CD4-positive, alpha-beta memory T cell (primary cell): ENCODE measurements around the gene CARD11. TPM values are rescaled to one million over a fixed set of nuclear protein-coding genes. Genes with fewer than 3 reads are reported as not detected.

Source experiments
- CTCF ChIA-PET: fragments of 350-600 bp; sonication (Branson Sonifier 250); formaldehyde crosslinking; loops from one replicate; lab custom pipeline; 2021; ENCODE audit warnings: inconsistent platforms; ENCODE audit not compliant: partially characterized antibody; lab: Charles Lee
- POLR2A ChIA-PET: fragments of 350-600 bp; sonication (Branson Sonifier 250); formaldehyde crosslinking; loops from one replicate; lab custom pipeline; 2021; ENCODE audit not compliant: partially characterized antibody; lab: Charles Lee
- DNase-seq, 5 donors: peaks; one replicate each; pipeline versions ENCODE4 v3.0.0 to v3.0.0-alpha.2; 2020 to 2022; ENCODE audit warnings: mixed read lengths in 1 of 5
- H3K27ac ChIP-seq: one replicate; pipeline ENCODE4 v1.7.0; 2013; ENCODE audit warnings: low read depth, low read length
- H3K27me3 ChIP-seq: 2 replicates; pipeline ENCODE4 v1.7.0; 2013; ENCODE audit warnings: mild to moderate bottlenecking, low read length, moderate library complexity; ENCODE audit not compliant: insufficient read depth
- H3K36me3 ChIP-seq: 2 replicates; pipeline ENCODE4 v1.7.0; 2013; ENCODE audit warnings: mild to moderate bottlenecking, low read length, moderate library complexity; ENCODE audit not compliant: insufficient read depth
- H3K4me1 ChIP-seq: 2 replicates; pipeline ENCODE4 v1.7.0; 2013; ENCODE audit warnings: mild to moderate bottlenecking, low read length, moderate library complexity; ENCODE audit not compliant: insufficient read depth
- H3K4me3 ChIP-seq, 2 donors: one replicate each; pipeline ENCODE4 v1.7.0; 2013; ENCODE audit warnings: low read length in 2 of 2, mild to moderate bottlenecking in 1 of 2
- H3K9me3 ChIP-seq, 2 donors: one replicate each; pipeline ENCODE4 v1.7.0; 2013; ENCODE audit warnings: low read length in 2 of 2, control low read depth in 1 of 2; ENCODE audit not compliant: control insufficient read depth in 1 of 2
- H3K27ac Mint-ChIP-seq, 7 donors: one replicate each; pipeline ENCODE4 v1.8.0; 2020 to 2021; ENCODE audit warnings: mixed read lengths in 7 of 7, mild to moderate bottlenecking in 6 of 7, inconsistent platforms in 3 of 7, moderate library complexity in 3 of 7
- H3K27me3 Mint-ChIP-seq, 2 donors: one replicate each; pipeline ENCODE4 v1.8.0; 2020 to 2021; ENCODE audit warnings: mixed read lengths in 2 of 2
- H3K36me3 Mint-ChIP-seq, 2 donors: one replicate each; pipeline ENCODE4 v1.8.0; 2020 to 2021; ENCODE audit warnings: mixed read lengths in 2 of 2, inconsistent platforms in 1 of 2, mild to moderate bottlenecking in 1 of 2
- H3K4me1 Mint-ChIP-seq, 4 donors: one replicate each; pipeline ENCODE4 v1.8.0; 2020 to 2021; ENCODE audit warnings: mixed read lengths in 4 of 4, mild to moderate bottlenecking in 1 of 4
- H3K4me3 Mint-ChIP-seq, 8 donors: one replicate each; pipeline ENCODE4 v1.8.0; 2020 to 2021; ENCODE audit warnings: mixed read lengths in 8 of 8, mild to moderate bottlenecking in 7 of 8, moderate library complexity in 6 of 8, inconsistent platforms in 3 of 8
- H3K9me3 Mint-ChIP-seq, 8 donors: one replicate each; pipeline ENCODE4 v1.8.0; 2020 to 2021; ENCODE audit warnings: mixed read lengths in 8 of 8, mild to moderate bottlenecking in 5 of 8, inconsistent platforms in 3 of 8, moderate library complexity in 1 of 8
- intact Hi-C: fragments of 100-400 bp; cut with micrococcal nuclease; formaldehyde crosslinking; loops from one replicate; pipeline ENCODE4 v1.15.1; 2023
- polyA plus RNA-seq, 2 donors: library from polyadenylated mRNA; unstranded; fragments of 300-500 nt; fragmentation: Illumina TruSeq; gene quantifications; one replicate each; pipeline ENCODE4 v1.2.3, GENCODE V29; 2021
- total RNA-seq, 2 experiments: library from RNA; stranded (reverse); gene quantifications; one replicate each; pipeline ENCODE4 v1.2.3, GENCODE V29; 2021

Gene CARD11
- total and polyA plus RNA-seq, 4 experiments from 2014 or later, result 4.9 to 136 (median 85.3) TPM

GRCh38 chr7:3007696-3008095, 36.0 kb downstream of the CARD11 start:
- POLR2A ChIA-PET, result no interaction called here
- peak overlapping the region in 5 of 7 donors; percentile 35 to 78 (median 49) for H3K27ac Mint-ChIP-seq

GRCh38 chr7:3005257-3005656, 38.4 kb downstream of the CARD11 start:
- H3K27me3 Mint-ChIP-seq, result no peaks in the 10 kb centered on the region
- intact Hi-C loops, result no loop called here
- no peak for DNase-seq
- H3K27ac Mint-ChIP-seq, result no peak overlapping the region
- H3K9me3 ChIP-seq, result no peaks in the 10 kb centered on the region
- peaks cover 42 to 75% (median 60%) of the 10 kb centered on the region in 4 donors for H3K4me1 Mint-ChIP-seq
- H3K4me3 ChIP-seq, result no peak overlapping the region
- H3K4me3 Mint-ChIP-seq, result no peak overlapping the region
- CTCF ChIA-PET, result interaction anchor here (2.2 kb wide), 1 partner anchor 8 kb away, joined by 8 read pairs; no protein-coding TSS in a partner anchor
- peaks cover 27% of the 10 kb centered on the region for H3K4me1 ChIP-seq
- H3K27me3 ChIP-seq, result no peaks in the 10 kb centered on the region
- H3K27ac ChIP-seq, result no peak overlapping the region
- peaks cover 40 to 60% of the 10 kb centered on the region in 2 donors for H3K36me3 Mint-ChIP-seq
- H3K36me3 ChIP-seq, result peaks cover 21% of the 10 kb centered on the region
- POLR2A ChIA-PET, result no interaction called here
- H3K9me3 Mint-ChIP-seq, result peaks cover 0 to 2% (median 0%) of the 10 kb centered on the region in 8 donors

More at GRCh38 chr7:3007696-3008095, 36.0 kb downstream of the CARD11 start:
- H3K4me1 ChIP-seq, result peaks cover 51% of the 10 kb centered on the region
- peaks cover 14% of the 10 kb centered on the region for H3K36me3 ChIP-seq
- CTCF ChIA-PET, result interaction anchor here (1.1 kb wide), 1 partner anchor 143 kb away, joined by 3 read pairs; no protein-coding TSS in a partner anchor
- DNase-seq, result no peak
- peak overlapping the region in 1 of 8 donors; percentile 40 for H3K4me3 Mint-ChIP-seq
- no peak overlapping the region for H3K4me3 ChIP-seq
- peaks cover 55 to 84% (median 69%) of the 10 kb centered on the region in 4 donors for H3K4me1 Mint-ChIP-seq
- H3K27ac ChIP-seq, result no peak overlapping the region
- intact Hi-C loops, result no loop called here
- H3K36me3 Mint-ChIP-seq, result peaks cover 34 to 52% of the 10 kb centered on the region in 2 donors
- H3K27me3 Mint-ChIP-seq, result no peaks in the 10 kb centered on the region
- no peaks in the 10 kb centered on the region for H3K27me3 ChIP-seq
- peaks cover 0 to 2% (median 0%) of the 10 kb centered on the region in 8 donors for H3K9me3 Mint-ChIP-seq
- H3K9me3 ChIP-seq, result no peaks in the 10 kb centered on the region

- Mint-ChIP-seq H3K36me3 (peaks cover 42 to 66% of the 10 kb centered on the region in 2 donors), H3K4me1 (peaks cover 39 to 74% (median 53%) of the 10 kb centered on the region in 4 donors), H3K27ac (peak overlapping the region in 1 of 7 donors; percentile 57), H3K9me3 (no peaks in the 10 kb centered on the region), H3K4me3 (no peak overlapping the region), H3K27me3 (no peaks in the 10 kb centered on the region)
- CTCF ChIA-PET, result no interaction called here
- Histone ChIP-seq H3K27ac (no peak overlapping the region), H3K27me3 (no peaks in the 10 kb centered on the region), H3K4me1 (peaks cover 22% of the 10 kb centered on the region), H3K36me3 (peaks cover 21% of the 10 kb centered on the region), H3K9me3 (no peaks in the 10 kb centered on the region), H3K4me3 (no peak overlapping the region)
- intact Hi-C loops, result no loop called here
- DNase-seq, result no peak
- POLR2A ChIA-PET, result interaction anchor here (1.1 to 1.4 kb wide), 2 partner anchors 49 to 89 kb away, joined by 3 to 4 read pairs; no protein-coding TSS in a partner anchor
Observed at GRCh38 chr7:3003936-3004335, 39.7 kb downstream of the CARD11 start.

- ChIA-PET POLR2A (interaction anchor here (0.6 to 0.9 kb wide), 2 partner anchors 18 to 25 kb away, joined by 3 to 4 read pairs; no protein-coding TSS in a partner anchor), CTCF (no interaction called here)
- intact Hi-C loops, result no loop called here
- H3K4me1 ChIP-seq, result peaks cover 13% of the 10 kb centered on the region
- Mint-ChIP-seq H3K4me3 (no peak overlapping the region), H3K36me3 (peaks cover 35 to 62% of the 10 kb centered on the region in 2 donors), H3K4me1 (peaks cover 27 to 62% (median 41%) of the 10 kb centered on the region in 4 donors), H3K27me3 (no peaks in the 10 kb centered on the region), H3K9me3 (no peaks in the 10 kb centered on the region), H3K27ac (peak overlapping the region in 1 of 7 donors; percentile 7)
- no peaks in the 10 kb centered on the region for H3K9me3 ChIP-seq
- H3K27ac ChIP-seq, result no peak overlapping the region
- H3K36me3 ChIP-seq, result peaks cover 21% of the 10 kb centered on the region
- no peak overlapping the region for H3K4me3 ChIP-seq
- no peaks in the 10 kb centered on the region for H3K27me3 ChIP-seq
- DNase-seq, result no peak
Observed at GRCh38 chr7:3002631-3003030, 41.0 kb downstream of the CARD11 start.

- Histone ChIP-seq H3K9me3 (no peaks in the 10 kb centered on the region), H3K27ac (no peak overlapping the region), H3K4me1 (peaks cover 5% of the 10 kb centered on the region), H3K36me3 (peaks cover 22% of the 10 kb centered on the region), H3K27me3 (no peaks in the 10 kb centered on the region), H3K4me3 (no peak overlapping the region)
- Mint-ChIP-seq H3K4me3 (no peak overlapping the region), H3K27ac (no peak overlapping the region), H3K9me3 (peaks cover 0 to 7% (median under 1%) of the 10 kb centered on the region in 8 donors), H3K36me3 (peaks cover 42 to 56% of the 10 kb centered on the region in 2 donors), H3K4me1 (peaks cover 22 to 53% (median 32%) of the 10 kb centered on the region in 4 donors), H3K27me3 (no peaks in the 10 kb centered on the region)
- ChIA-PET POLR2A (interaction anchor here (1.3 kb wide), 1 partner anchor 10 kb away, joined by 3 read pairs; no protein-coding TSS in a partner anchor), CTCF (interaction anchor here (1.2 kb wide), 1 partner anchor 154 kb away, joined by 4 read pairs; no protein-coding TSS in a partner anchor)
- DNase-seq, result no peak
- intact Hi-C loops, result no loop called here
Observed at GRCh38 chr7:3000566-3000965, 43.1 kb downstream of the CARD11 start.

- H3K9me3 Mint-ChIP-seq, result peaks cover 0 to 15% (median 5%) of the 10 kb centered on the region in 8 donors
- H3K27me3 Mint-ChIP-seq, result no peaks in the 10 kb centered on the region
- H3K4me3 Mint-ChIP-seq, result no peak overlapping the region
- no peak for DNase-seq
- H3K27me3 ChIP-seq, result no peaks in the 10 kb centered on the region
- ChIA-PET POLR2A (no interaction called here), CTCF (interaction anchor here (0.7 to 1.1 kb wide), 5 partner anchors 9 to 156 kb away, joined by 3 read pairs; no protein-coding TSS in a partner anchor)
- peaks cover 57 to 67% of the 10 kb centered on the region in 2 donors for H3K36me3 Mint-ChIP-seq
- peak overlapping the region in 5 of 7 donors; percentile 29 to 75 (median 50) for H3K27ac Mint-ChIP-seq
- peaks cover 5% of the 10 kb centered on the region for H3K4me1 ChIP-seq
- peaks cover 22 to 66% (median 40%) of the 10 kb centered on the region in 4 donors for H3K4me1 Mint-ChIP-seq
- peaks cover 27% of the 10 kb centered on the region for H3K36me3 ChIP-seq
- intact Hi-C loops, result no loop called here
- H3K9me3 ChIP-seq, result no peaks in the 10 kb centered on the region
- no peak overlapping the region for H3K27ac ChIP-seq
- no peak overlapping the region for H3K4me3 ChIP-seq
Observed at GRCh38 chr7:2999078-2999500, 44.6 kb downstream of the CARD11 start.

GRCh38 chr7:2997014-2997413, 46.7 kb downstream of the CARD11 start:
- Histone ChIP-seq H3K27ac (no peak overlapping the region), H3K4me1 (peaks cover 5% of the 10 kb centered on the region), H3K9me3 (no peaks in the 10 kb centered on the region), H3K27me3 (no peaks in the 10 kb centered on the region), H3K4me3 (no peak overlapping the region), H3K36me3 (peaks cover 24% of the 10 kb centered on the region)
- CTCF ChIA-PET, result interaction anchor here (1.0 to 2.0 kb wide), 2 partner anchors 9 to 68 kb away, joined by 3 to 8 read pairs; no protein-coding TSS in a partner anchor
- H3K27me3 Mint-ChIP-seq, result no peaks in the 10 kb centered on the region
- H3K9me3 Mint-ChIP-seq, result peaks cover 0 to 16% (median 5%) of the 10 kb centered on the region in 8 donors
- peak overlapping the region in 2 of 7 donors; percentile 29 to 52 for H3K27ac Mint-ChIP-seq
- no peak for DNase-seq
- H3K4me1 Mint-ChIP-seq, result peaks cover 18 to 61% (median 29%) of the 10 kb centered on the region in 4 donors
- intact Hi-C loops, result no loop called here
- H3K36me3 Mint-ChIP-seq, result peaks cover 68 to 76% of the 10 kb centered on the region in 2 donors
- no peak overlapping the region for H3K4me3 Mint-ChIP-seq
- POLR2A ChIA-PET, result interaction anchor here (0.8 kb wide), 1 partner anchor 14 kb away, joined by 3 read pairs; no protein-coding TSS in a partner anchor
